ENCODE measurements around the gene MBOAT2. TPM values are rescaled to one million over a fixed set of nuclear protein-coding genes. Genes with fewer than 3 reads are reported as not detected.
A peak's percentile ranks its signal among the peaks of the same experiment; 100 is the strongest.

Gene MBOAT2
- total and polyA plus RNA-seq, 2 of the 13 experiments (the other 11 are each of a cell fraction or from before 2014, with no cell fraction given): 0.11 to 0.36 TPM

GRCh38 chr2:8876628-8877027, 126.9 kb downstream of the MBOAT2 start:
- Histone ChIP-seq H3K4me1 (ENCODE audit: insufficient read depth, low read length) (no peaks in the 10 kb centered on the region), H3K4me2 (ENCODE audit: low read depth, low read length) (no peak overlapping the region), H3K27ac (ENCODE audit: extremely low read length, insufficient read depth, low read length) (no peak overlapping the region), H3K36me3 (replicated peaks in 1 of 2; ENCODE audit: control insufficient read depth in 1 of 2, insufficient read depth in 2 of 2, low read length in 2 of 2) (no peaks in the 10 kb centered on the region), H3K9ac (ENCODE audit: insufficient read depth, low read depth, low read length) (no peak overlapping the region), H2AFZ (ENCODE audit: low read length) (no peak overlapping the region), H3K79me2 (ENCODE audit: insufficient read depth, low read length) (no peaks in the 10 kb centered on the region), H4K20me1 (ENCODE audit: insufficient read depth, low read length) (no peaks in the 10 kb centered on the region), H3K4me3 (replicated peaks in 1 of 3; ENCODE audit: insufficient read depth in 1 of 3, low read depth in 2 of 3, low read length in 3 of 3) (no peak overlapping the region), H3K27me3 (ENCODE audit: control insufficient read depth in 1 of 2, insufficient read depth in 2 of 2, low read length in 2 of 2) (peaks cover 1 to 15% of the 10 kb centered on the region in 2 experiments; a peak in 1 of 5 replicates), H3K9me3 (ENCODE audit: low read length) (no peaks in the 10 kb centered on the region)
- DNase-seq (ENCODE audit: low spot score) (no peak), FAIRE-seq (no peak), ATAC-seq (no peak)
- intact Hi-C loops (cut with micrococcal nuclease; ENCODE audit: unreplicated experiment) (no loop called here), in situ Hi-C loops (cut with HindIII; ENCODE audit: extremely low pct_ligation_motif_present, low pct_unique_long_range_greater_than_20kb) (loop anchor here (5.0 to 10.0 kb wide), 2 partner anchors 108 to 261 kb away; no protein-coding TSS in a partner anchor)
- no TSS peak for BruUV-seq (replicated peaks)
- TF ChIP-seq HNRNPK (IDR thresholded peaks at IDR 0.05; ENCODE audit: low read depth, low read length, poor library complexity, severe bottlenecking) (peak; percentile 20), SCMH1 (CRISPR knock-in tag; IDR thresholded peaks at IDR 0.05; ENCODE audit: borderline replicate concordance) (no peak), GMEB1 (CRISPR knock-in tag; IDR thresholded peaks at IDR 0.05; ENCODE audit: borderline replicate concordance) (no peak), ATF7 (IDR thresholded peaks at IDR 0.05) (no peak), ATF7 (CRISPR knock-in tag; IDR thresholded peaks at IDR 0.05) (no peak)
- ChIA-PET CTCF (ENCODE audit: low intra/inter-chr PET ratio, low total read pairs) (no interaction called here), POLR2A (no interaction called here)

- Histone ChIP-seq H2AFZ (ENCODE audit: low read length) (no peak overlapping the region), H3K4me2 (ENCODE audit: low read depth, low read length) (no peak overlapping the region), H3K4me3 (replicated peaks in 1 of 3; ENCODE audit: insufficient read depth in 1 of 3, low read depth in 2 of 3, low read length in 3 of 3) (no peak overlapping the region), H3K79me2 (ENCODE audit: insufficient read depth, low read length) (no peaks in the 10 kb centered on the region), H3K27ac (ENCODE audit: extremely low read length, insufficient read depth, low read length) (no peak overlapping the region), H3K9me3 (ENCODE audit: low read length) (no peaks in the 10 kb centered on the region), H3K27me3 (ENCODE audit: control insufficient read depth in 1 of 2, insufficient read depth in 2 of 2, low read length in 2 of 2) (peaks cover 1 to 4% of the 10 kb centered on the region in 2 experiments; a peak in 1 of 5 replicates), H3K36me3 (replicated peaks in 1 of 2; ENCODE audit: control insufficient read depth in 1 of 2, insufficient read depth in 2 of 2, low read length in 2 of 2) (no peaks in the 10 kb centered on the region), H3K4me1 (ENCODE audit: insufficient read depth, low read length) (no peaks in the 10 kb centered on the region), H4K20me1 (ENCODE audit: insufficient read depth, low read length) (no peaks in the 10 kb centered on the region), H3K9ac (ENCODE audit: insufficient read depth, low read depth, low read length) (no peak overlapping the region)
- ATAC-seq: peak; percentile 56
- 28% methylated on average over 11 of the region's 11 CpGs for WGBS (ENCODE audit: low lambda C conversion rate)
- intact Hi-C loops (cut with micrococcal nuclease; ENCODE audit: unreplicated experiment) (loop anchor here (1.0 kb wide), 3 partner anchors 31 to 266 kb away; no protein-coding TSS in a partner anchor), in situ Hi-C loops (cut with HindIII; ENCODE audit: extremely low pct_ligation_motif_present, low pct_unique_long_range_greater_than_20kb) (loop anchor here (10.0 kb wide), 1 partner anchor 112 kb away; no protein-coding TSS in a partner anchor)
- ChIA-PET CTCF (ENCODE audit: low intra/inter-chr PET ratio, low total read pairs) (interaction anchor here (0.8 to 1.6 kb wide), 3 partner anchors 31 to 266 kb away, joined by 3 to 7 read pairs (median 3); no protein-coding TSS in a partner anchor), POLR2A (no interaction called here)
- peak; percentile 61 for DNase-seq (ENCODE audit: low spot score)
- peak; percentile 53 for FAIRE-seq
- no TSS peak for BruUV-seq (replicated peaks)
- peak; percentile 65 for TF ChIP-seq STAG1 (CRISPR knock-in tag; IDR thresholded peaks at IDR 0.05)
- peak; percentile 49 for TF ChIP-seq SMC3 (IDR thresholded peaks at IDR 0.05; ENCODE audit: low read length)
- 0 out of 2 replicates have a peak, but pooled peaks have one; percentile 47 for TF ChIP-seq ARID3A (IDR thresholded peaks at IDR 0.05; ENCODE audit: low read depth, low read length)
- TF ChIP-seq CEBPB (IDR thresholded peaks at IDR 0.05; ENCODE audit: borderline replicate concordance, low read depth, low read length): no peak
- TF ChIP-seq, protein P1, sequence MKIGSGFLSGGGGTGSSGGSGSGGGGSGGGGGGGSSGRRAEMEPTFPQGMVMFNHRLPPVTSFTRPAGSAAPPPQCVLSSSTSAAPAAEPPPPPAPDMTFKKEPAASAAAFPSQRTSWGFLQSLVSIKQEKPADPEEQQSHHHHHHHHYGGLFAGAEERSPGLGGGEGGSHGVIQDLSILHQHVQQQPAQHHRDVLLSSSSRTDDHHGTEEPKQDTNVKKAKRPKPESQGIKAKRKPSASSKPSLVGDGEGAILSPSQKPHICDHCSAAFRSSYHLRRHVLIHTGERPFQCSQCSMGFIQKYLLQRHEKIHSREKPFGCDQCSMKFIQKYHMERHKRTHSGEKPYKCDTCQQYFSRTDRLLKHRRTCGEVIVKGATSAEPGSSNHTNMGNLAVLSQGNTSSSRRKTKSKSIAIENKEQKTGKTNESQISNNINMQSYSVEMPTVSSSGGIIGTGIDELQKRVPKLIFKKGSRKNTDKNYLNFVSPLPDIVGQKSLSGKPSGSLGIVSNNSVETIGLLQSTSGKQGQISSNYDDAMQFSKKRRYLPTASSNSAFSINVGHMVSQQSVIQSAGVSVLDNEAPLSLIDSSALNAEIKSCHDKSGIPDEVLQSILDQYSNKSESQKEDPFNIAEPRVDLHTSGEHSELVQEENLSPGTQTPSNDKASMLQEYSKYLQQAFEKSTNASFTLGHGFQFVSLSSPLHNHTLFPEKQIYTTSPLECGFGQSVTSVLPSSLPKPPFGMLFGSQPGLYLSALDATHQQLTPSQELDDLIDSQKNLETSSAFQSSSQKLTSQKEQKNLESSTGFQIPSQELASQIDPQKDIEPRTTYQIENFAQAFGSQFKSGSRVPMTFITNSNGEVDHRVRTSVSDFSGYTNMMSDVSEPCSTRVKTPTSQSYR (CRISPR knock-in tag; IDR thresholded peaks at IDR 0.05; ENCODE audit: borderline replicate concordance): no peak
Measured at GRCh38 chr2:8872821-8873432, 130.6 kb downstream of the MBOAT2 start.

Data from HepG2 (cell line).